SK-N-SH (cell line): ENCODE measurements around the gene INO80. TPM values are rescaled to one million over a fixed set of nuclear protein-coding genes. Genes with fewer than 3 reads are reported as not detected.

Experiments
- CTCF ChIA-PET: fragments of 300-600, 350-600 bp; formaldehyde crosslinking; extraction: SDS; loops from one replicate; lab custom pipeline; 2021; lab: Yijun Ruan, JAX
- POLR2A ChIA-PET: fragments of 350-600 bp; sonication (Branson Sonifier 250); formaldehyde crosslinking; extraction: SDS; loops from one replicate; lab custom pipeline; 2020; ENCODE audit warnings: antibody characterized with exemption, inconsistent platforms; lab: Yijun Ruan, JAX
- DNase-seq: peaks from one replicate; pipeline ENCODE4 v3.0.0; 2012
- H2AFZ ChIP-seq: fragments of 200-600 bp; sonication (generic); 2 replicates; pipeline ENCODE4 v1.8.1; 2016; ENCODE audit warnings: antibody characterized with exemption, mild to moderate bottlenecking, low read depth
- H3F3A ChIP-seq: fragments of 200-600 bp; sonication (generic); replicated peaks from 2 replicates; pipeline ENCODE3; 2016; ENCODE audit warnings: antibody characterized with exemption, mild to moderate bottlenecking; ENCODE audit not compliant: insufficient read depth
- H3K27ac ChIP-seq, 2 experiments: fragments of 200-500 bp in 1 of 2; fragments of 200-600 bp in 1 of 2; sonication (Bioruptor generic) in 1 of 2; sonication (generic), shearing (Covaris generic) in 1 of 2; 2 replicates each; pipeline versions ENCODE4 v1.5.1 to v1.6.1; 2014 to 2016; ENCODE audit warnings: low read depth in 2 of 2, inconsistent platforms in 1 of 2, low read length in 1 of 2, mild to moderate bottlenecking in 1 of 2, mixed read lengths in 1 of 2
- H3K27me3 ChIP-seq: fragments of 200-600 bp; sonication (generic), shearing (Covaris generic); 2 replicates; pipeline ENCODE4 v1.6.1; 2016; ENCODE audit warnings: mixed run types; ENCODE audit not compliant: insufficient read depth
- H3K36me3 ChIP-seq, 2 experiments: fragments of 200-500 bp in 1 of 2; fragments of 200-600 bp in 1 of 2; sonication (Bioruptor generic) in 1 of 2; sonication (generic) in 1 of 2; replicated peaks in 1 of 2; 2 replicates each; pipeline versions ENCODE3 to v1.5.1; 2014 to 2016; ENCODE audit warnings: low read length in 1 of 2, mild to moderate bottlenecking in 1 of 2; ENCODE audit not compliant: insufficient read depth in 2 of 2, control insufficient read depth in 1 of 2
- H3K4me1 ChIP-seq, 2 experiments: fragments of 200-500 bp in 1 of 2; fragments of 200-600 bp in 1 of 2; sonication (Bioruptor generic) in 1 of 2; sonication (generic), shearing (Covaris generic) in 1 of 2; 2 replicates each; pipeline versions ENCODE4 v1.5.1 to v1.6.1; 2014 to 2016; ENCODE audit warnings: low read depth in 1 of 2, low read length in 1 of 2, mixed run types in 1 of 2; ENCODE audit not compliant: insufficient read depth in 2 of 2, control insufficient read depth in 1 of 2
- H3K4me2 ChIP-seq: fragments of 200-600 bp; sonication (generic), shearing (Covaris generic); 2 replicates; pipeline ENCODE4 v1.6.1; 2017; ENCODE audit warnings: mixed run types
- H3K4me3 ChIP-seq, 2 experiments: fragments of 200-500 bp in 1 of 2; fragments of 200-600 bp in 1 of 2; sonication (Bioruptor generic) in 1 of 2; sonication (generic), shearing (Covaris generic) in 1 of 2; 2 replicates each; pipeline versions ENCODE4 v1.5.1 to v1.8.1; 2014 to 2016; ENCODE audit warnings: low read depth in 2 of 2, inconsistent platforms in 1 of 2, low read length in 1 of 2, mild to moderate bottlenecking in 1 of 2, mixed read lengths in 1 of 2, moderate library complexity in 1 of 2
- H3K79me2 ChIP-seq: fragments of 200-600 bp; sonication (generic); 2 replicates; pipeline ENCODE4 v1.8.1; 2017; ENCODE audit warnings: mild to moderate bottlenecking; ENCODE audit not compliant: insufficient read depth
- H3K9ac ChIP-seq: fragments of 200-600 bp; sonication (generic); 2 replicates; pipeline ENCODE4 v1.6.1; 2017; ENCODE audit warnings: mixed run types
- H3K9me2 ChIP-seq: fragments of 200-600 bp; sonication (generic); 2 replicates; pipeline ENCODE4 v1.6.1; 2017; ENCODE audit warnings: mixed run types
- H3K9me3 ChIP-seq: fragments of 200-600 bp; sonication (generic); 2 replicates; pipeline ENCODE4 v1.6.1; 2017; ENCODE audit warnings: mixed run types, mild to moderate bottlenecking, moderate library complexity
- H4K20me1 ChIP-seq: fragments of 200-600 bp; sonication (generic); 2 replicates; pipeline ENCODE4 v1.6.1; 2017; ENCODE audit warnings: mild to moderate bottlenecking, mixed run types; ENCODE audit not compliant: insufficient read depth
- EP300 ChIP-seq, 2 experiments: IDR thresholded peaks; 2 replicates each; pipeline versions ENCODE4 v1.4.0 to v1.6.1; 2012; ENCODE audit warnings: borderline replicate concordance in 1 of 2, low read depth in 1 of 2, low read length in 1 of 2
- EZH2phosphoT487 ChIP-seq: fragments of 200-600 bp; sonication (generic); IDR thresholded peaks from 2 replicates; pipeline ENCODE4 v1.6.1; 2017; ENCODE audit warnings: low read depth, mixed run types, mild to moderate bottlenecking, antibody characterized with exemption, moderate library complexity, borderline replicate concordance
- FOXJ3 ChIP-seq: sonication (generic); formaldehyde crosslinking; IDR thresholded peaks from 2 replicates; pipeline ENCODE4 v1.5.1; 2020; ENCODE audit warnings: mild to moderate bottlenecking, missing genetic modification reagents
- FOXM1 ChIP-seq: IDR thresholded peaks from 2 replicates; pipeline ENCODE4 v1.4.0; 2012; ENCODE audit warnings: low read depth, mild to moderate bottlenecking
- GABPA ChIP-seq: IDR thresholded peaks from 2 replicates; pipeline ENCODE4 v1.4.0; 2012; ENCODE audit warnings: low read depth, mild to moderate bottlenecking
- IRF3 ChIP-seq: fragments of 150-350 bp; IDR thresholded peaks from 2 replicates; pipeline ENCODE4 v1.6.1; 2016; ENCODE audit warnings: mild to moderate bottlenecking, low read depth, low read length
- NFIC ChIP-seq: IDR thresholded peaks from 2 replicates; pipeline ENCODE4 v1.4.0; 2012; ENCODE audit warnings: borderline replicate concordance
- RAD21 ChIP-seq: IDR thresholded peaks from 2 replicates; pipeline ENCODE4 v1.6.1; 2012; ENCODE audit warnings: mild to moderate bottlenecking, low read length
- REST ChIP-seq: IDR thresholded peaks from 2 replicates; pipeline ENCODE4 v1.6.1; 2012; ENCODE audit warnings: mild to moderate bottlenecking, low read depth, low read length, moderate library complexity
- RFX5 ChIP-seq: IDR thresholded peaks from 2 replicates; pipeline ENCODE4 v1.6.1; 2012; ENCODE audit warnings: mild to moderate bottlenecking, improper control_type of control experiment, low read length
- SIN3A ChIP-seq: IDR thresholded peaks from 2 replicates; pipeline ENCODE4 v1.6.1; 2012; ENCODE audit warnings: low read depth, mild to moderate bottlenecking, low read length, moderate library complexity, borderline replicate concordance
- TAF1 ChIP-seq: IDR thresholded peaks from 2 replicates; pipeline ENCODE4 v1.6.1; 2012; ENCODE audit warnings: low read depth, mild to moderate bottlenecking, low read length, moderate library complexity, borderline replicate concordance
- USF2 ChIP-seq: fragments of 150-350 bp; IDR thresholded peaks from 2 replicates; pipeline ENCODE4 v1.6.1; 2017; ENCODE audit warnings: antibody characterized with exemption, low read length, low read depth, borderline replicate concordance
- WGBS: methylation state at CpG from one replicate; pipeline ENCODE4 v1.1.6; 2017; ENCODE audit warnings: low lambda C conversion rate; 5-methylcytosine and 5-hydroxymethylcytosine counted together
- polyA plus RNA-seq, 3 experiments: library from polyadenylated mRNA; depleted of rRNA; stranded (reverse); fragments of >200 nt; gene quantifications; 2 replicates each; pipeline ENCODE4 v1.2.3, GENCODE V29; 2012

INO80 gene
- polyA plus RNA-seq, 1 of the 3 experiments (the other 2 are of a cell fraction): 4.6 TPM

- TF ChIP-seq TAF1 (no peak), NFIC (no peak), RAD21 (no peak), FOXJ3 (CRISPR knock-in tag) (no peak), GABPA (no peak), SIN3A (no peak), EZH2phosphoT487 (no peak)
Observed at GRCh38 chr15:41072013-41072412, 44.1 kb downstream of the INO80 start (continued).

GRCh38 chr15:41066516-41066915 is 49.6 kb downstream of the INO80 start:
- no peaks in the 10 kb centered on the region for H3K4me1 ChIP-seq
- no peak for DNase-seq
- no peak overlapping the region for H3K9ac ChIP-seq
- no peaks in the 10 kb centered on the region for H3K27me3 ChIP-seq
- no peaks in the 10 kb centered on the region for H3K9me2 ChIP-seq
- no peaks in the 10 kb centered on the region for H3F3A ChIP-seq
- no peak overlapping the region for H2AFZ ChIP-seq
- H3K4me3 ChIP-seq: no peak overlapping the region
- WGBS: over 99% methylated on average over 7 of the region's 7 CpGs
- peaks cover 9% of the 10 kb centered on the region; the same call in 1 of the 2 replicates for H3K9me3 ChIP-seq
- H3K79me2 ChIP-seq: peaks cover 8% of the 10 kb centered on the region; the same call in 1 of the 2 replicates
- no peak overlapping the region for H3K4me2 ChIP-seq
- H4K20me1 ChIP-seq: no peaks in the 10 kb centered on the region
- TF ChIP-seq EP300 (IDR thresholded peaks at IDR 0.05; ENCODE audit: borderline replicate concordance in 1 of 2, low read depth in 1 of 2, low read length in 1 of 2) (no peak), REST (no peak), FOXM1 (no peak), RFX5 (no peak), IRF3 (no peak), USF2 (no peak)
- TF ChIP-seq, all 33 proteins: peak for 0
- no peak overlapping the region for H3K27ac ChIP-seq
- ChIA-PET POLR2A (interaction anchor here (1.0 kb wide), 1 partner anchor 160 kb away, joined by 4 read pairs; no protein-coding TSS in a partner anchor), CTCF (interaction anchor here (0.9 to 1.3 kb wide), 2 partner anchors 13 to 160 kb away, joined by 3 to 4 read pairs; no protein-coding TSS in a partner anchor)
- peaks cover 37 to 74% of the 10 kb centered on the region in 2 experiments for H3K36me3 ChIP-seq
